Fibroblast of lung (primary cell): Measurements from ENCODE around the gene POLQ. TPM values are rescaled to one million over a fixed set of nuclear protein-coding genes. Genes with fewer than 3 reads are reported as not detected.

Source experiments
- DNase-seq, 2 donors: peaks; one replicate each; pipeline versions ENCODE4 v3.0.0 to v3.0.0-alpha.2; 2010; ENCODE audit warnings: low read depth in 2 of 2
- H2AFZ ChIP-seq: 2 replicates; pipeline ENCODE4 v1.5.1; 2012; ENCODE audit warnings: low read length, control low read depth, inconsistent platforms
- H3K27ac ChIP-seq: 2 replicates; pipeline ENCODE4 v1.5.1; 2011; ENCODE audit warnings: low read length, control low read depth; ENCODE audit not compliant: insufficient read depth
- H3K27me3 ChIP-seq: 2 replicates; pipeline ENCODE4 v1.5.1; 2011; ENCODE audit warnings: mild to moderate bottlenecking, low read length; ENCODE audit not compliant: control insufficient read depth, insufficient read depth
- H3K36me3 ChIP-seq: 2 replicates; pipeline ENCODE4 v1.5.1; 2011; ENCODE audit warnings: low read length; ENCODE audit not compliant: control insufficient read depth, insufficient read depth
- H3K4me1 ChIP-seq: 2 replicates; pipeline ENCODE4 v1.5.1; 2011; ENCODE audit warnings: low read length; ENCODE audit not compliant: control insufficient read depth, insufficient read depth; ENCODE audit errors: extremely low read depth
- H3K4me2 ChIP-seq: 2 replicates; pipeline ENCODE4 v1.5.1; 2011; ENCODE audit warnings: low read length, control low read depth; ENCODE audit not compliant: insufficient read depth; ENCODE audit errors: extremely low read depth
- H3K4me3 ChIP-seq, 4 experiments: fragments of 200-600 bp in 1 of 4; sonication (generic) in 1 of 4; replicated peaks in 1 of 4; 2 replicates each; pipeline ENCODE4 v1.5.1; 2011 to 2016; ENCODE audit warnings: low read length in 4 of 4, low read depth in 3 of 4, mild to moderate bottlenecking in 3 of 4, control low read depth in 2 of 4, inconsistent platforms in 1 of 4, mixed read lengths in 1 of 4; ENCODE audit not compliant: insufficient read depth in 1 of 4; ENCODE audit errors: control extremely low read depth in 1 of 4
- H3K79me2 ChIP-seq: 2 replicates; pipeline ENCODE4 v1.5.1; 2012; ENCODE audit warnings: mild to moderate bottlenecking, low read length, inconsistent platforms; ENCODE audit not compliant: control insufficient read depth, insufficient read depth
- H3K9ac ChIP-seq: 2 replicates; pipeline ENCODE4 v1.5.1; 2011; ENCODE audit warnings: mild to moderate bottlenecking, low read length, control low read depth; ENCODE audit not compliant: insufficient read depth
- H3K9me3 ChIP-seq: 2 replicates; pipeline ENCODE4 v1.5.1; 2012; ENCODE audit warnings: low read depth, low read length; ENCODE audit not compliant: control insufficient read depth, insufficient read depth
- H4K20me1 ChIP-seq: 2 replicates; pipeline ENCODE4 v1.5.1; 2011; ENCODE audit warnings: low read length; ENCODE audit not compliant: control insufficient read depth, insufficient read depth; ENCODE audit errors: extremely low read depth
- CTCF ChIP-seq, 2 donors: IDR thresholded peaks in 1 of 2; conservative IDR thresholded peaks in 1 of 2; 1 replicate in 1 of 2; 2 replicates in 1 of 2; pipeline ENCODE4 v1.5.1; 2011 to 2012; ENCODE audit warnings: low read length in 2 of 2, control low read depth in 1 of 2, inconsistent platforms in 1 of 2, low read depth in 1 of 2, mild to moderate bottlenecking in 1 of 2
- EZH2 ChIP-seq: IDR thresholded peaks from 2 replicates; pipeline ENCODE4 v1.5.1; 2012; ENCODE audit warnings: low read length, control low read depth, mild to moderate bottlenecking; ENCODE audit errors: missing control alignments
- polyA plus RNA-seq, 2 donors: library from polyadenylated mRNA; depleted of rRNA in 1 of 2; stranded (reverse) in 1 of 2; unstranded in 1 of 2; fragments of >200 nt; gene quantifications; 2 replicates each; pipeline ENCODE4 v1.2.1, GENCODE V29; 2011 to 2012; ENCODE audit warnings: missing spikeins in 1 of 2
- total RNA-seq: library from RNA; depleted of rRNA; stranded (reverse); fragments of >200 nt; gene quantifications from 2 replicates; pipeline ENCODE4 v1.2.1, GENCODE V29; 2014

The POLQ gene
- total and polyA plus RNA-seq, 2 donors (not counting 1 experiment from before 2014, with no cell fraction given), result 1.1 to 4.1 TPM

GRCh38 chr3:121517953-121518655, 27.7 kb downstream of the POLQ start:
- Histone ChIP-seq H3K4me3 (no peak overlapping the region), H3K27ac (no peak overlapping the region), H3K4me1 (no peaks in the 10 kb centered on the region), H2AFZ (peak overlapping the region; percentile 28), H3K36me3 (no peaks in the 10 kb centered on the region), H3K4me2 (no peak overlapping the region), H3K9me3 (no peaks in the 10 kb centered on the region), H4K20me1 (no peaks in the 10 kb centered on the region), H3K9ac (no peak overlapping the region), H3K27me3 (no peaks in the 10 kb centered on the region), H3K79me2 (no peaks in the 10 kb centered on the region)
- TF ChIP-seq CTCF (conservative IDR thresholded peaks at IDR 0.05 in 1 of 2, IDR thresholded peaks at IDR 0.05 in 1 of 2; ENCODE audit: low read depth in 1 of 2, low read length in 2 of 2) (no peak), EZH2 (no peak)
- peak in 1 of 2 donors; percentile 18 for DNase-seq

GRCh38 chr3:121515862-121516261, 29.9 kb downstream of the POLQ start:
- no peak for TF ChIP-seq CTCF (conservative IDR thresholded peaks at IDR 0.05 in 1 of 2, IDR thresholded peaks at IDR 0.05 in 1 of 2; ENCODE audit: low read depth in 1 of 2, low read length in 2 of 2)
- TF ChIP-seq EZH2, result no peak
- Histone ChIP-seq H3K4me3 (no peak overlapping the region), H2AFZ (no peak overlapping the region), H3K36me3 (no peaks in the 10 kb centered on the region), H3K27ac (no peak overlapping the region), H3K4me1 (no peaks in the 10 kb centered on the region), H3K27me3 (no peaks in the 10 kb centered on the region), H4K20me1 (no peaks in the 10 kb centered on the region), H3K9ac (no peak overlapping the region), H3K9me3 (no peaks in the 10 kb centered on the region), H3K79me2 (no peaks in the 10 kb centered on the region), H3K4me2 (no peak overlapping the region)
- no peak for DNase-seq

- Histone ChIP-seq H3K4me3 (no peak overlapping the region), H3K4me2 (no peak overlapping the region), H3K27me3 (no peaks in the 10 kb centered on the region), H3K79me2 (no peaks in the 10 kb centered on the region), H3K36me3 (no peaks in the 10 kb centered on the region), H4K20me1 (no peaks in the 10 kb centered on the region), H2AFZ (no peak overlapping the region), H3K9me3 (no peaks in the 10 kb centered on the region), H3K27ac (no peak overlapping the region), H3K4me1 (no peaks in the 10 kb centered on the region), H3K9ac (no peak overlapping the region)
- TF ChIP-seq CTCF (conservative IDR thresholded peaks at IDR 0.05 in 1 of 2, IDR thresholded peaks at IDR 0.05 in 1 of 2; ENCODE audit: low read depth in 1 of 2, low read length in 2 of 2) (no peak), EZH2 (no peak)
- DNase-seq, result no peak
Observed at GRCh38 chr3:121515313-121515712, 30.5 kb downstream of the POLQ start.
